Suprapubic skin (tissue), 4 donors: Measurements from ENCODE around the gene SNX14.

ENCODE experiments used
- POLR2A ChIP-seq, 2 donors: fragments of 450-650 bp; IDR thresholded peaks; one replicate each; pipeline ENCODE4 v1.6.1; 2017; ENCODE audit warnings: antibody characterized with exemption in 2 of 2, mild to moderate bottlenecking in 2 of 2, moderate library complexity in 2 of 2
- POLR2AphosphoS5 ChIP-seq, 3 donors: sonication (generic); formaldehyde crosslinking; IDR thresholded peaks; one replicate each; pipeline ENCODE4 v1.6.1; 2017; ENCODE audit warnings: antibody characterized with exemption in 3 of 3
- TF ChIP-seq, protein P1 (sequence below), 2 donors: fragments of 200-600 bp in 1 of 2; fragments of 450-650 bp in 1 of 2; sonication (generic) in 1 of 2; IDR thresholded peaks; one replicate each; pipeline ENCODE4 v1.5.1; 2016 to 2019; ENCODE audit warnings: antibody characterized with exemption in 2 of 2, mild to moderate bottlenecking in 1 of 2, moderate library complexity in 1 of 2

DNA sequence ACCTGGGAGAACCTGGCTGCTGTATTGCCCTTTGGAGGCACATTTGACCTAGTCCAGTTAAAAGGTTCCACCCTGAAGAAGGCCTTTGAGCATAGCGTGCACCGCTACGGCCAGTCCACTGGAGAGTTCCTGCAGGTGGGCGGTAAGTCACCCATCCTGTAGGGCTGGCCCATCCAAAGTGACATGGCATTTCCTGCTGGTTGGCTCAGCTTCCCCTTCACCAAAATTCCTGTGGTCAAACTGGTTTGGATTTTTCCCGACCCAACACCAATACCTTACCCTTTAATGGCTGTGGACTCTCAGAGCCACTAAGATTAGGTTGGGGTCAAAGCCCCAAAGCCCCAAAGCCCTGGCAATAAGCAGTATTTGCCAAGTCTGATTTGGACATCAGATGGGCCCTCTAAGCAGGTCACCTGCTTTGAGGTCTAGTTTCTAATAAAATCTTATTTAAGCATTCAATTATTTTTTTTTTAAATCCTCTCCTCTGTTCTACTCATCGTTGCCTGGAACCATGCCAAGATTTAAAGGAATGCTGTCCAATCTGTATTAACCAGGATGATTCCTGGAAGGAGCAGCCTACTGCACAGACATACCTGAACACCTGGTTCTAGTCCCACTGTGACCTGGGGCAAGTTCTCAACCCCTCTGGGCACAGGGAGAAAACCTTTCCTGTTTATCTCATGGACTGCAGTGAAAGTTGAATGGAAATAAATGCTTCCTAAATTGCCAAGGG is 103.0 kb downstream of the SNX14 start:
- TF ChIP-seq POLR2AphosphoS5 (IDR thresholded peaks at IDR 0.05) = no peak
- TF ChIP-seq, protein P1, sequence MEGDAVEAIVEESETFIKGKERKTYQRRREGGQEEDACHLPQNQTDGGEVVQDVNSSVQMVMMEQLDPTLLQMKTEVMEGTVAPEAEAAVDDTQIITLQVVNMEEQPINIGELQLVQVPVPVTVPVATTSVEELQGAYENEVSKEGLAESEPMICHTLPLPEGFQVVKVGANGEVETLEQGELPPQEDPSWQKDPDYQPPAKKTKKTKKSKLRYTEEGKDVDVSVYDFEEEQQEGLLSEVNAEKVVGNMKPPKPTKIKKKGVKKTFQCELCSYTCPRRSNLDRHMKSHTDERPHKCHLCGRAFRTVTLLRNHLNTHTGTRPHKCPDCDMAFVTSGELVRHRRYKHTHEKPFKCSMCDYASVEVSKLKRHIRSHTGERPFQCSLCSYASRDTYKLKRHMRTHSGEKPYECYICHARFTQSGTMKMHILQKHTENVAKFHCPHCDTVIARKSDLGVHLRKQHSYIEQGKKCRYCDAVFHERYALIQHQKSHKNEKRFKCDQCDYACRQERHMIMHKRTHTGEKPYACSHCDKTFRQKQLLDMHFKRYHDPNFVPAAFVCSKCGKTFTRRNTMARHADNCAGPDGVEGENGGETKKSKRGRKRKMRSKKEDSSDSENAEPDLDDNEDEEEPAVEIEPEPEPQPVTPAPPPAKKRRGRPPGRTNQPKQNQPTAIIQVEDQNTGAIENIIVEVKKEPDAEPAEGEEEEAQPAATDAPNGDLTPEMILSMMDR (IDR thresholded peaks at IDR 0.05) = no peak
- no peak for TF ChIP-seq POLR2A (IDR thresholded peaks at IDR 0.05)
